Spinal cord (tissue), 10 donors: ENCODE measurements around the gene VOPP1. TPM values are rescaled to one million over a fixed set of nuclear protein-coding genes. Genes with fewer than 3 reads are reported as not detected.

ENCODE experiments used
- DNase-seq, 6 donors: peaks; one replicate each; pipeline versions ENCODE4 v3.0.0 to v3.0.0-alpha.2; 2013 to 2015; ENCODE audit warnings: low spot score in 6 of 6, low read depth in 4 of 6
- H3K27ac ChIP-seq: one replicate; pipeline ENCODE4 v1.5.1; 2013; ENCODE audit warnings: low read depth, low read length, control low read depth
- H3K27me3 ChIP-seq: one replicate; pipeline ENCODE4 v1.6.1; 2013; ENCODE audit warnings: low read length; ENCODE audit not compliant: control insufficient read depth, insufficient read depth
- H3K36me3 ChIP-seq: one replicate; pipeline ENCODE4 v1.6.1; 2013; ENCODE audit warnings: low read length; ENCODE audit not compliant: control insufficient read depth, insufficient read depth
- H3K4me1 ChIP-seq: one replicate; pipeline ENCODE4 v1.6.1; 2013; ENCODE audit warnings: low read length; ENCODE audit not compliant: control insufficient read depth, insufficient read depth
- H3K4me3 ChIP-seq: one replicate; pipeline ENCODE4 v1.5.1; 2013; ENCODE audit warnings: low read depth, low read length, control low read depth
- H3K9me3 ChIP-seq: one replicate; pipeline ENCODE4 v1.6.1; 2013; ENCODE audit warnings: low read length; ENCODE audit not compliant: control insufficient read depth, insufficient read depth
- WGBS: methylation state at CpG from one replicate; pipeline ENCODE4 v1.1.5; 2013; ENCODE audit warnings: missing lambda C conversion rate; ENCODE audit not compliant: insufficient coverage; 5-methylcytosine and 5-hydroxymethylcytosine counted together
- polyA plus RNA-seq, 2 donors: library from polyadenylated mRNA; unstranded; fragments of 120-200 nt; gene quantifications; one replicate each; pipeline ENCODE4 v1.2.1, GENCODE V29; 2013; ENCODE audit not compliant: insufficient read length in 2 of 2
- total RNA-seq, 2 donors: library from RNA; depleted of rRNA in 1 of 2; stranded (reverse); fragments of 120-200 nt in 1 of 2; fragments of >200 nt in 1 of 2; gene quantifications; one replicate each; pipeline versions ENCODE4 v1.2.3 to v1.2.4, GENCODE V29; 2013 to 2014
- donor health status: healthy.

VOPP1 gene
- total and polyA plus RNA-seq, 4 donors: 59.1 to 121 (median 86.5) TPM

GRCh38 chr7:55438085-55438756 is 134.1 kb downstream of the VOPP1 start:
- DNase-seq: no peak
- WGBS: 80% methylated on average over 6 of the region's 13 CpGs
- no peaks in the 10 kb centered on the region for H3K9me3 ChIP-seq

GRCh38 chr7:55437375-55437774 is 134.9 kb downstream of the VOPP1 start:
- no peak for DNase-seq
- peaks cover 25% of the 10 kb centered on the region for H3K4me1 ChIP-seq
- no peaks in the 10 kb centered on the region for H3K9me3 ChIP-seq
- no CpG with 5 or more reads among the region's 1 CpG for WGBS
- peaks cover 16% of the 10 kb centered on the region for H3K36me3 ChIP-seq
- no peaks in the 10 kb centered on the region for H3K27me3 ChIP-seq
- no peak overlapping the region for H3K27ac ChIP-seq
- H3K4me3 ChIP-seq: no peak overlapping the region

More at GRCh38 chr7:55438085-55438756, 134.1 kb downstream of the VOPP1 start:
- peaks cover 13% of the 10 kb centered on the region for H3K36me3 ChIP-seq
- no peak overlapping the region for H3K27ac ChIP-seq
- H3K4me1 ChIP-seq: peaks cover 25% of the 10 kb centered on the region
- no peaks in the 10 kb centered on the region for H3K27me3 ChIP-seq
- H3K4me3 ChIP-seq: no peak overlapping the region

DNA sequence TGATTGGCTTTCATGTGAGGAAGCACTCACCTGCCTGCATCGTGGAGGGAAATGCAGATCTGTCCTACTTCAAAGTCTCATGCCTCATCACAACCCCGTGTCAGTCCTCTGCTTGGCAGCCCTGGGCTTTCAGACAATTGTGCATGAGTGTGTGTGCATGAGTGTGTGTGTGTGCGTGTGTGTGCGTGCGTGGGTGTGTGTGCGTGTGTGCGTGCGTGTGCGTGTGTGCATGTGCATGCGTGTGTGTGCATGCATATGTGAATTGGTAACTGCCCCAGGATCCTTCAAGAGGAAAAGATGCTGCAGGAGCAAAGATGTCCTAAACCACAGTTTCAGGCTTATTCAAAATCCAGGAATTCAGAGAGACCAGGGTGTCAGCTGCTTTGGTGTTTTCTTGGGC is 135.8 kb downstream of the VOPP1 start:
- 94% methylated on average over 10 of the region's 10 CpGs for WGBS
- Histone ChIP-seq H3K27me3 (no peaks in the 10 kb centered on the region), H3K4me3 (no peak overlapping the region), H3K4me1 (peaks cover 25% of the 10 kb centered on the region), H3K9me3 (no peaks in the 10 kb centered on the region), H3K36me3 (peaks cover 20% of the 10 kb centered on the region), H3K27ac (no peak overlapping the region)
- no peak for DNase-seq

GRCh38 chr7:55435466-55435865 is 136.8 kb downstream of the VOPP1 start:
- Histone ChIP-seq H3K9me3 (no peaks in the 10 kb centered on the region), H3K4me3 (no peak overlapping the region), H3K36me3 (peaks cover 20% of the 10 kb centered on the region), H3K4me1 (peaks cover 22% of the 10 kb centered on the region), H3K27ac (no peak overlapping the region), H3K27me3 (no peaks in the 10 kb centered on the region)
- no peak for DNase-seq
- WGBS: 74% methylated on average over 9 of the region's 10 CpGs

DNA sequence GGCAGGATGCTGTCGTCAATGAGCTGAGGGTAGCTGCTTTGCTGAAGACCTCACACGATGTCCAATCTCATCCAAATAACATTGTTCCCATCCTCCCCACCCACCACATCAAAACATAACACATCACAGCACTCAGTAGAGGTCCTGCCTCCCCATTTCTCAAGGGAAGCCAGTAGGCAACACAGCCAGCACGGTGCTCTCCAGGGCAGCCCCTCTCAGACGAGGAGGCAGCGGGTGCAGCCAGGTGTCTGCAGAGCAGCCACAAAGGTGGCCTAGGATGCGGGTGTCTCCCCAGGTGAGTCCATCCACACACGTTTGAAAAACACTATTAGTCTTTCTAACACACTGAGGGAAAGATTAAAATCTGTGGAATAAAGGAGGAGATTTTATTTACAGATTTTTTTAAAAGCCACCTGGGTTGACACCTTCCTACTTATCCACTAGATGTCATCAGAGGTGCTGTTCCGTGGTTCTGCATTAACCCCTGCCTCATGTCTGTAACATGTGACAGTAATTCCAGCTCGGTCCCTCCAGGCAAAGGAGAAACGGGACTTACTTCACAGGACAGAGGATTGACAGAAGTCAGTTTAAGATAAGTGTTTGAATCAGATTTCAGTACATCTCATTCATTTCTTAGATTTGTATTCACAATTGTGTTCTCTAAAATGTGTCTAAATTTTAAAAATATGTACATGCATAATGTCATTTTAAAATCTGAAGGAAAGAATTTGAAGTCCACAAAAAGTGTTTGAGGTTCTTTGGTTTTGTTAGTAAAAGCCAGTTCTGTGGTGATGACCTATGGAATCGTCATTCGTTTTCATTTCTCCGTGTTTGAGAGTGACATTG is 139.1 kb downstream of the VOPP1 start:
- Histone ChIP-seq H3K27me3 (no peaks in the 10 kb centered on the region), H3K4me1 (peaks cover under 1% of the 10 kb centered on the region), H3K36me3 (peaks cover 19% of the 10 kb centered on the region), H3K4me3 (no peak overlapping the region), H3K27ac (no peak overlapping the region), H3K9me3 (no peaks in the 10 kb centered on the region)
- DNase-seq: peak in 2 of 6 donors; percentile 53 to 86
- 78% methylated on average over 7 of the region's 13 CpGs for WGBS

- Histone ChIP-seq H3K4me3 (no peak overlapping the region), H3K9me3 (no peaks in the 10 kb centered on the region), H3K27ac (no peak overlapping the region), H3K36me3 (peaks cover 25% of the 10 kb centered on the region), H3K27me3 (no peaks in the 10 kb centered on the region), H3K4me1 (peaks cover 6% of the 10 kb centered on the region)
- no peak for DNase-seq
- WGBS: 100% methylated on average over 1 of the region's 3 CpGs
Measured at GRCh38 chr7:55432506-55432905, 139.8 kb downstream of the VOPP1 start.

DNA sequence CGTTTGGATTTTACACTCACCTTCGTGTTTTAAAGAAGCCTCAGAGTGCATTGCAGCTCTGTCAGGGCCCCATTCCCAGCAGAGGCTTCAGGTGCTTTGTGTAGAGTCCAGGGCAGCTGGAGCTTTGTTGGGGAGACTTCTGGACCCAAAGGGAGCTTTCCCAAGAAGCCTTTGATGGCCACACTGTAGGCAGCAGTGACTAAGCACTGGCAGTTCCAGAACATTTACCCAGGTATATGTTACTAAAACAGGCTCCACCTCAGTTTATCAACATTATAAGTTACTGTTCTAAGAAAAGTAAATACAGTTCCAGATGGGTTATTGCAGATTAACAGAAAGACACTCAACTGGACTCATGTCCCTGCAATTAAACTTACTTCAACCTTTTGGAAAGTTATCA is 140.4 kb downstream of the VOPP1 start:
- 33% methylated on average over 2 of the region's 2 CpGs for WGBS
- no peak for DNase-seq
- no peak overlapping the region for H3K27ac ChIP-seq
- H3K4me3 ChIP-seq: no peak overlapping the region
- H3K36me3 ChIP-seq: peaks cover 25% of the 10 kb centered on the region
- H3K27me3 ChIP-seq: no peaks in the 10 kb centered on the region
- H3K4me1 ChIP-seq: peaks cover 6% of the 10 kb centered on the region
- H3K9me3 ChIP-seq: no peaks in the 10 kb centered on the region

DNA sequence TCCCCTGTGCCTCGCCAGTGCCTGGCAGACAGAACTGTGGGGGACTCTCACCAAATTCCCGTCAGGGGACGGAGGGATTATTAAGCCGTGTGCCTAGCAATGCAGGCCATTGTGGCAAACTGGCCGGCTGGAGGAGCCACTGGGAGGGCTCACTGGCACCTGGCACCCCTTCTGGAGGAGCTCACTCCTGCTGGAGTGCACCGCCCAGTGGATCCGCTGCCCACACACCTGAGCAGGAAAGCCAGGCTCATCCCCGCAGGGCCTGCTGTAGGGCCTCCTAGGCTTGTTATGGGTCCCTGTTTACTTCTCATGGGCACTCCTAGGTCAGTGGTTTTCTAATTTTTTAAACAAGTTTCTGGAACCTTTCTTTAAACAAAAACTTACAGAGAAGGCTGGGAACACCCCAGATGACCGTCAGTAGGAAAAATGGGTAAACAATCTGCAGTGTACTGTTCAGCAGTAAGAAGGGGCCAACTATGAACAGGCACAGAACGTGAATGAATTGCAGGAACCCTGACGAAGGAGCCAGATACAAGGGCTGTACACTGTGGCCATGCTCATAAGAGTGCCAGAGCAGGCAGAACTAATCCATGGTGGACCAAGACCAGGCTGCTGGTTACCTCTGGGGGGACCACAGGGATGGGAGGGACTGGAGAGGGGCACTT is 142.3 kb downstream of the VOPP1 start:
- WGBS: 69% methylated on average over 11 of the region's 11 CpGs

GRCh38 chr7:55427800-55428199 is 144.5 kb downstream of the VOPP1 start:
- Histone ChIP-seq H3K4me1 (peaks cover 6% of the 10 kb centered on the region), H3K4me3 (no peak overlapping the region), H3K27ac (no peak overlapping the region), H3K36me3 (peaks cover 25% of the 10 kb centered on the region), H3K27me3 (no peaks in the 10 kb centered on the region), H3K9me3 (no peaks in the 10 kb centered on the region)
- peak in 2 of 6 donors; percentile 50 to 71 for DNase-seq
- WGBS: 25% methylated on average over 11 of the region's 11 CpGs

More for the DNA sequence above, 142.3 kb downstream of the VOPP1 start:
- no peaks in the 10 kb centered on the region for H3K9me3 ChIP-seq
- H3K4me1 ChIP-seq: peaks cover 6% of the 10 kb centered on the region
- no peaks in the 10 kb centered on the region for H3K27me3 ChIP-seq
- H3K4me3 ChIP-seq: no peak overlapping the region
- peaks cover 30% of the 10 kb centered on the region for H3K36me3 ChIP-seq
- H3K27ac ChIP-seq: no peak overlapping the region
- no peak for DNase-seq
